ENCODE measurements around the gene BFSP1. TPM values are rescaled to one million over a fixed set of nuclear protein-coding genes. Genes with fewer than 3 reads are reported as not detected.
A peak's percentile ranks its signal among the peaks of the same experiment; 100 is the strongest.

BFSP1 gene
- total and polyA plus RNA-seq, 2 of the 8 experiments (the other 6 are each of a cell fraction or from before 2014, with no cell fraction given), result 1.5 to 2.5 TPM

DNA sequence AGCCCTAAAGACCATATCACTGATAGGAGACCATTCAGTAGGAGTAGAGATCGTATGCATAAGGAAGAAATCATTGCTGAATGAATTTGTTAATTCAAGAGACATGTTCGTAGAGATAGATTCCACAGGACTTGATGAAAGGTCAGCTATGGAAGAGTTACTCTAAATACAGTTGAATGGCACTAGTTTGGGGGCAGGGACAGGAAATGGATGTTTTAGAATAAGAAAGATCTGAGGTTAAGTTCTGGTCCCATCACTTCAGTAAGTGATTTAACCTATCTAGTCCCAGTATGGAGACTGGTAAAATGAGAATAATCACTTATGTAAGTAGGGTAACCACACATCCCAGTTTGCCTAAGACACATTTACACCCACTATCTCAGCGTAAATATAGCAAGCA lies 2.9 kb upstream of the BFSP1 start:
- no peak overlapping the region for H4K8ac ChIP-seq (ENCODE audit: extremely low read depth, insufficient read depth, low read length)
- no peaks in the 10 kb centered on the region for H4K20me1 ChIP-seq (replicated peaks in 1 of 2; ENCODE audit: control insufficient read depth in 1 of 2, insufficient read depth in 2 of 2, low read length in 2 of 2)
- H2AK5ac ChIP-seq (ENCODE audit: low read depth, low read length), result no peak overlapping the region
- H3K4ac ChIP-seq (replicated peaks; ENCODE audit: insufficient read length, low read depth, low read length), result peak overlapping the region; percentile 0
- FAIRE-seq (no peak), DNase-seq (ENCODE audit: low read depth in 1 of 2, low spot score in 2 of 2) (no peak)
- 85% methylated on average over 3 of the region's 3 CpGs; no CpG with 5 or more reads in 1 of the 2 experiments for WGBS, 2 experiments (ENCODE audit: extremely low coverage in 1 of 2, insufficient coverage in 1 of 2, insufficient read length in 1 of 2, insufficient replicate concordance in 2 of 2, low coverage in 1 of 2, low lambda C conversion rate in 2 of 2, missing lambda C conversion rate in 1 of 2)
- H3K23ac ChIP-seq (ENCODE audit: insufficient read length), result no peak overlapping the region
- peak overlapping the region in 1 of 4 experiments; percentile 16; a peak in 1 of 8 replicates for H3K4me3 ChIP-seq (ENCODE audit: extremely low read depth in 1 of 4, insufficient read depth in 2 of 4, low read depth in 3 of 4, low read length in 4 of 4)
- POLR2A ChIA-PET (ENCODE audit: partially characterized antibody), result interaction anchor here (0.8 to 2.4 kb wide), 5 partner anchors 12 to 77 kb away, joined by 3 to 9 read pairs (median 3); partner anchors contain the start of gene DSTN
- H4K5ac ChIP-seq (ENCODE audit: insufficient read length, low read depth, low read length), result no peak overlapping the region
- peak overlapping the region; percentile 12 for H2BK120ac ChIP-seq (replicated peaks; ENCODE audit: low read depth, low read length)
- H3K56ac ChIP-seq (replicated peaks; ENCODE audit: insufficient read length, low read depth, low read length), result no peak overlapping the region
- peak overlapping the region; percentile 12 for H4K91ac ChIP-seq (replicated peaks; ENCODE audit: insufficient read length, low read length)
- H3K79me2 ChIP-seq (ENCODE audit: control insufficient read depth in 1 of 2, insufficient read depth in 2 of 2, low read length in 2 of 2), result no peaks in the 10 kb centered on the region
- no peak overlapping the region for H3K18ac ChIP-seq (ENCODE audit: extremely low read depth, low read length)
- TF ChIP-seq EZH2 (IDR thresholded peaks at IDR 0.05; ENCODE audit: low read depth, low read length, severe bottlenecking), result no peak
- no peak for TF ChIP-seq RAD21 (IDR thresholded peaks at IDR 0.05 in 1 of 2, conservative IDR thresholded peaks at IDR 0.05 in 1 of 2; ENCODE audit: low read depth in 2 of 2, low read length in 2 of 2)
- no peak for TF ChIP-seq TAF7 (optimal IDR thresholded peaks at IDR 0.05; ENCODE audit: borderline replicate concordance, low read depth, low read length)
- no peak for TF ChIP-seq CEBPB (IDR thresholded peaks at IDR 0.05; ENCODE audit: low read depth, low read length)
- TF ChIP-seq SIRT6 (IDR thresholded peaks at IDR 0.05; ENCODE audit: low read length), result no peak
- TF ChIP-seq, protein P1, sequence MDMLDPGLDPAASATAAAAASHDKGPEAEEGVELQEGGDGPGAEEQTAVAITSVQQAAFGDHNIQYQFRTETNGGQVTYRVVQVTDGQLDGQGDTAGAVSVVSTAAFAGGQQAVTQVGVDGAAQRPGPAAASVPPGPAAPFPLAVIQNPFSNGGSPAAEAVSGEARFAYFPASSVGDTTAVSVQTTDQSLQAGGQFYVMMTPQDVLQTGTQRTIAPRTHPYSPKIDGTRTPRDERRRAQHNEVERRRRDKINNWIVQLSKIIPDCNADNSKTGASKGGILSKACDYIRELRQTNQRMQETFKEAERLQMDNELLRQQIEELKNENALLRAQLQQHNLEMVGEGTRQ (IDR thresholded peaks at IDR 0.05; ENCODE audit: low read length), result no peak
- H3K4me2 ChIP-seq (ENCODE audit: insufficient read depth in 1 of 2, low read depth in 2 of 2, low read length in 2 of 2), result peak overlapping the region; percentile 5 to 24; a peak in 2 of 4 replicates
- peaks cover 5 to 15% (median 10%) of the 10 kb centered on the region in 4 experiments for H3K4me1 ChIP-seq (replicated peaks in 1 of 4; ENCODE audit: control insufficient read depth in 3 of 4, insufficient read depth in 4 of 4, low read length in 3 of 4)
- H3K9me3 ChIP-seq (ENCODE audit: insufficient read depth in 2 of 2, low read depth in 1 of 2, low read length in 1 of 2), result no peaks in the 10 kb centered on the region
- no peak overlapping the region for H2BK15ac ChIP-seq (ENCODE audit: low read length)
- H3K9ac ChIP-seq (replicated peaks in 1 of 4; ENCODE audit: extremely low read depth in 1 of 4, low read depth in 3 of 4, low read length in 3 of 4), result no peak overlapping the region
- H3K14ac ChIP-seq (ENCODE audit: insufficient read length), result no peak overlapping the region
- H2BK20ac ChIP-seq (ENCODE audit: low read length), result no peak overlapping the region; the same call in 1 of the 2 replicates
- no peak overlapping the region for H3K27ac ChIP-seq (ENCODE audit: low read depth, low read length)
- no peak overlapping the region for H2BK12ac ChIP-seq (ENCODE audit: low read depth, low read length)
- H3K23me2 ChIP-seq (ENCODE audit: low read depth, low read length), result peaks cover 6% of the 10 kb centered on the region; the same call in 1 of the 2 replicates
- no peaks in the 10 kb centered on the region for H3K36me3 ChIP-seq (ENCODE audit: control insufficient read depth in 2 of 4, insufficient read depth in 4 of 4, low read length in 3 of 4)
- H2BK5ac ChIP-seq (ENCODE audit: low read depth, low read length), result peak overlapping the region; percentile 18; the same call in 1 of the 2 replicates
- H3K27me3 ChIP-seq (replicated peaks in 1 of 4; ENCODE audit: control insufficient read depth in 3 of 4, extremely low read depth in 1 of 4, insufficient read depth in 3 of 4, low read length in 3 of 4), result peaks cover 2 to 17% (median 11%) of the 10 kb centered on the region in 4 experiments
- no peak overlapping the region for H2AFZ ChIP-seq (ENCODE audit: low read length)
- no peaks in the 10 kb centered on the region for H3K79me1 ChIP-seq (ENCODE audit: low read depth, low read length)
- CTCF ChIA-PET (ENCODE audit: partially characterized antibody), result interaction anchor here (2.3 to 5.4 kb wide), 3 partner anchors 12 to 82 kb away, joined by 5 to 67 read pairs (median 13); no protein-coding TSS in a partner anchor
